GM23338 (cell line): ENCODE results near the gene CCDC127. TPM values are rescaled to one million over a fixed set of nuclear protein-coding genes. Genes with fewer than 3 reads are reported as not detected.

Source experiments
- ATAC-seq: fragments of 200-7000 bp; cut with Tn5 transposase; 3 replicates; pipeline ENCODE4 v1.9.1; 2020
- DNase-seq: peaks from one replicate; pipeline ENCODE4 v3.0.0-alpha.2; 2015; ENCODE audit warnings: low spot score
- H2AFZ ChIP-seq: fragments of 200-600 bp; sonication (generic); 2 replicates; pipeline ENCODE4 v1.8.0; 2016; ENCODE audit warnings: antibody characterized with exemption, mild to moderate bottlenecking, moderate library complexity
- H3F3A ChIP-seq: fragments of 200-600 bp; sonication (generic); replicated peaks from 2 replicates; pipeline ENCODE4 v1.8.0; 2017; ENCODE audit warnings: antibody characterized with exemption, mixed run types, low read depth
- H3K27ac ChIP-seq: fragments of 200-600 bp; sonication (generic); 2 replicates; pipeline ENCODE4 v1.6.1; 2016; ENCODE audit warnings: low read depth
- H3K27me3 ChIP-seq: fragments of 200-600 bp; sonication (generic); 2 replicates; pipeline ENCODE4 v1.8.0; 2016; ENCODE audit warnings: mild to moderate bottlenecking, mixed run types, moderate library complexity; ENCODE audit not compliant: insufficient read depth
- H3K36me3 ChIP-seq: fragments of 200-600 bp; sonication (generic); 2 replicates; pipeline ENCODE4 v1.8.0; 2016; ENCODE audit warnings: mild to moderate bottlenecking; ENCODE audit not compliant: insufficient read depth
- H3K4me1 ChIP-seq: fragments of 200-600 bp; sonication (generic); 2 replicates; pipeline ENCODE4 v1.8.0; 2016; ENCODE audit warnings: mild to moderate bottlenecking, moderate library complexity; ENCODE audit not compliant: insufficient read depth
- H3K4me2 ChIP-seq: fragments of 200-600 bp; sonication (generic); 2 replicates; pipeline ENCODE4 v1.7.1; 2017; ENCODE audit warnings: mixed run types
- H3K4me3 ChIP-seq: fragments of 200-600 bp; sonication (generic); 2 replicates; pipeline ENCODE4 v1.6.1; 2016; ENCODE audit warnings: mixed run types
- H3K79me2 ChIP-seq: fragments of 200-600 bp; sonication (generic); replicated peaks from 2 replicates; pipeline ENCODE4 v1.8.0; 2017; ENCODE audit warnings: mild to moderate bottlenecking; ENCODE audit not compliant: insufficient read depth
- H3K9me2 ChIP-seq: fragments of 200-600 bp; sonication (generic); 2 replicates; pipeline ENCODE4 v1.8.0; 2017; ENCODE audit not compliant: insufficient read depth
- H4K20me1 ChIP-seq: fragments of 200-600 bp; sonication (generic); replicated peaks from 2 replicates; pipeline ENCODE4 v1.8.0; 2017; ENCODE audit warnings: mild to moderate bottlenecking; ENCODE audit not compliant: insufficient read depth
- H3K27ac Mint-ChIP-seq: 2 replicates; pipeline ENCODE4 v1.8.0; 2020; ENCODE audit warnings: inconsistent platforms, mild to moderate bottlenecking, moderate library complexity, mixed read lengths
- H3K27me3 Mint-ChIP-seq: 3 replicates; pipeline ENCODE4 v1.8.0; 2022; ENCODE audit warnings: low read depth, mild to moderate bottlenecking, moderate library complexity, mixed read lengths, inconsistent platforms; ENCODE audit not compliant: insufficient read depth, poor library complexity
- H3K36me3 Mint-ChIP-seq: 3 replicates; pipeline ENCODE4 v1.8.0; 2021; ENCODE audit warnings: low read depth, mild to moderate bottlenecking, inconsistent platforms, moderate library complexity, mixed read lengths
- H3K4me1 Mint-ChIP-seq: 3 replicates; pipeline ENCODE4 v1.8.0; 2020; ENCODE audit warnings: mild to moderate bottlenecking, inconsistent platforms, mixed read lengths
- H3K4me3 Mint-ChIP-seq: 3 replicates; pipeline ENCODE4 v1.8.0; 2021; ENCODE audit warnings: moderate library complexity, mild to moderate bottlenecking, inconsistent platforms, mixed read lengths
- H3K9me3 Mint-ChIP-seq: 3 replicates; pipeline ENCODE4 v1.8.0; 2020; ENCODE audit warnings: moderate library complexity, mild to moderate bottlenecking, inconsistent platforms, mixed read lengths
- CREB1 ChIP-seq: fragments of 250-450 bp; sonication (Bioruptor Pico); IDR thresholded peaks from 2 replicates; pipeline ENCODE4 v1.5.0; 2020; ENCODE audit warnings: low read depth, mild to moderate bottlenecking, moderate library complexity
- CTCF ChIP-seq, 2 experiments: fragments of 200-600 bp in 1 of 2; sonication (generic) in 1 of 2; conservative IDR thresholded peaks; 2 replicates each; pipeline versions ENCODE4 v1.5.1 to v1.6.1; 2016 to 2017; ENCODE audit warnings: antibody characterized with exemption in 2 of 2, low read depth in 2 of 2, mild to moderate bottlenecking in 2 of 2, moderate library complexity in 1 of 2
- ETS1 ChIP-seq: IDR thresholded peaks from 2 replicates; pipeline ENCODE4 v1.6.1; 2016; ENCODE audit warnings: antibody characterized with exemption
- EZH2phosphoT487 ChIP-seq: fragments of 200-600 bp; sonication (generic); IDR thresholded peaks from one replicate; pipeline ENCODE4 v1.8.1; 2018; ENCODE audit warnings: antibody characterized with exemption; ENCODE audit not compliant: unreplicated experiment
- NANOG ChIP-seq: IDR thresholded peaks from 2 replicates; pipeline ENCODE4 v1.6.1; 2016; ENCODE audit warnings: antibody characterized with exemption, borderline replicate concordance
- POLR2AphosphoS5 ChIP-seq: IDR thresholded peaks from 2 replicates; pipeline ENCODE4 v1.6.1; 2016; ENCODE audit warnings: antibody characterized with exemption, low read depth
- REST ChIP-seq: IDR thresholded peaks from one replicate; pipeline ENCODE4 v1.6.1; 2018; ENCODE audit warnings: antibody characterized with exemption; ENCODE audit not compliant: unreplicated experiment
- STAT1 ChIP-seq: IDR thresholded peaks from one replicate; pipeline ENCODE4 v1.6.1; 2016; ENCODE audit warnings: antibody characterized with exemption; ENCODE audit not compliant: unreplicated experiment
- ZNF114 ChIP-seq: fragments of 250-450 bp; sonication (Bioruptor Pico); IDR thresholded peaks from 2 replicates; pipeline ENCODE4 v1.5.0; 2020; ENCODE audit warnings: mild to moderate bottlenecking, moderate library complexity
- ZNF331 ChIP-seq: fragments of 250-450 bp; sonication (Bioruptor Pico); IDR thresholded peaks from 2 replicates; pipeline ENCODE4 v1.5.0; 2020; ENCODE audit warnings: low read depth, mild to moderate bottlenecking, moderate library complexity
- ZNF462 ChIP-seq: fragments of 250-450 bp; sonication (Bioruptor Pico); IDR thresholded peaks from 2 replicates; pipeline ENCODE4 v1.5.0; 2020; ENCODE audit warnings: mild to moderate bottlenecking, moderate library complexity
- polyA plus RNA-seq: library from polyadenylated mRNA; unstranded; fragments of >200 nt; fragmentation: Nextera tagmentation; extraction: Ambion mirVana; gene quantifications from 2 replicates; pipeline ENCODE4 v1.2.1, GENCODE V29; 2016
- total RNA-seq: library from RNA; depleted of rRNA; stranded (reverse); fragments of >200 nt; shearing (Covaris generic); gene quantifications from 2 replicates; pipeline ENCODE4 v1.2.3, GENCODE V29; 2014

CCDC127 gene
- total and polyA plus RNA-seq, 2 experiments from 2014 or later = 6.0 to 7.2 TPM

GRCh38 chr5:162565-163337 lies 55.2 kb downstream of the CCDC127 start:
- Histone ChIP-seq H2AFZ (no peak overlapping the region), H3K4me1 (no peaks in the 10 kb centered on the region), H3K9me2 (no peaks in the 10 kb centered on the region), H3K4me2 (no peak overlapping the region), H3K36me3 (no peaks in the 10 kb centered on the region), H3F3A (peaks cover 8% of the 10 kb centered on the region; the same call in 1 of the 2 replicates), H4K20me1 (no peaks in the 10 kb centered on the region; the same call in 1 of the 2 replicates), H3K79me2 (no peaks in the 10 kb centered on the region), H3K27ac (no peak overlapping the region), H3K27me3 (no peaks in the 10 kb centered on the region), H3K4me3 (no peak overlapping the region)
- H3K9me3 Mint-ChIP-seq = peaks cover 19% of the 10 kb centered on the region
- TF ChIP-seq POLR2AphosphoS5 = no peak
- TF ChIP-seq ZNF462 (CRISPR knock-in tag) = no peak
- no peak for TF ChIP-seq REST
- no peak for TF ChIP-seq ZNF114
- TF ChIP-seq CTCF (conservative IDR thresholded peaks at IDR 0.05; ENCODE audit: low read depth in 2 of 2) = no peak
- TF ChIP-seq STAT1 = no peak
- no peak for TF ChIP-seq ZNF331 (CRISPR knock-in tag)
- TF ChIP-seq CREB1 = no peak
- no peak for TF ChIP-seq ETS1
- no peak for TF ChIP-seq NANOG
- TF ChIP-seq EZH2phosphoT487 = no peak
- peaks cover 15% of the 10 kb centered on the region for H3K4me1 Mint-ChIP-seq
- ATAC-seq (no peak; the same call in 2 of the 3 replicates), DNase-seq (no peak)
- H3K27ac Mint-ChIP-seq = no peak overlapping the region
- no peak overlapping the region for H3K4me3 Mint-ChIP-seq
- peaks cover 57% of the 10 kb centered on the region for H3K36me3 Mint-ChIP-seq
- peaks cover 20% of the 10 kb centered on the region for H3K27me3 Mint-ChIP-seq
